H1 (cell line): ENCODE data around the gene TBCEL. TPM values are rescaled to one million over a fixed set of nuclear protein-coding genes. Genes with fewer than 3 reads are reported as not detected.
A peak's percentile ranks its signal among the peaks of the same experiment; 100 is the strongest.

Source experiments
- CTCF ChIA-PET: fragments of 300-600 bp; sonication (Branson Sonifier 250); formaldehyde crosslinking; loops from one replicate; lab custom pipeline; 2021; ENCODE audit not compliant: partially characterized antibody; lab: Charles Lee
- POLR2A ChIA-PET: fragments of 300-600 bp; sonication (Branson Sonifier 250); formaldehyde crosslinking; loops from one replicate; lab custom pipeline; 2021; ENCODE audit warnings: inconsistent platforms; ENCODE audit not compliant: partially characterized antibody; lab: Charles Lee
- DNase-seq, 2 experiments: peaks; one replicate each; pipeline versions ENCODE4 v3.0.0 to v3.0.0-alpha.2; 2010 to 2022; ENCODE audit warnings: low spot score in 2 of 2, low read depth in 1 of 2, mixed read lengths in 1 of 2
- FAIRE-seq: peaks from 2 replicates; lab custom pipeline; 2011; peaks lifted over from hg19 to GRCh38; lab: Jason Lieb, UNC
- H2AFZ ChIP-seq: 2 replicates; pipeline ENCODE4 v1.8.1; 2012; ENCODE audit warnings: low read length, inconsistent platforms
- H2AK5ac ChIP-seq: 2 replicates; pipeline ENCODE4 v1.6.1; 2013; ENCODE audit warnings: low read depth, low read length
- H2BK120ac ChIP-seq: replicated peaks from 2 replicates; pipeline ENCODE3; 2013; ENCODE audit warnings: low read depth, low read length, inconsistent platforms
- H2BK12ac ChIP-seq: 2 replicates; pipeline ENCODE4 v1.6.1; 2013; ENCODE audit warnings: low read depth, low read length
- H2BK15ac ChIP-seq: 2 replicates; pipeline ENCODE4 v1.6.1; 2013; ENCODE audit warnings: low read length
- H2BK20ac ChIP-seq: 2 replicates; pipeline ENCODE4 v1.6.1; 2013; ENCODE audit warnings: low read length
- H2BK5ac ChIP-seq: 2 replicates; pipeline ENCODE4 v1.6.1; 2013; ENCODE audit warnings: low read depth, low read length
- H3K14ac ChIP-seq: 2 replicates; pipeline ENCODE4 v1.6.1; 2013; ENCODE audit warnings: inconsistent platforms; ENCODE audit not compliant: insufficient read length
- H3K18ac ChIP-seq: 2 replicates; pipeline ENCODE4 v1.6.1; 2013; ENCODE audit warnings: low read length; ENCODE audit errors: extremely low read depth
- H3K23ac ChIP-seq: 2 replicates; pipeline ENCODE4 v1.6.1; 2013; ENCODE audit warnings: inconsistent platforms; ENCODE audit not compliant: insufficient read length
- H3K23me2 ChIP-seq: 2 replicates; pipeline ENCODE4 v1.6.1; 2013; ENCODE audit warnings: low read depth, low read length
- H3K27ac ChIP-seq: 2 replicates; pipeline ENCODE4 v1.6.1; 2011; ENCODE audit warnings: low read depth, low read length, inconsistent platforms
- H3K27me3 ChIP-seq, 4 experiments: replicated peaks in 1 of 4; 1 replicate in 1 of 4; 2 replicates in 3 of 4; pipeline versions ENCODE4 v1.6.1 to v1.8.1; 2011 to 2013; ENCODE audit warnings: low read length in 3 of 4, mild to moderate bottlenecking in 3 of 4, inconsistent platforms in 2 of 4, mixed read lengths in 2 of 4, moderate library complexity in 1 of 4; ENCODE audit not compliant: control insufficient read depth in 3 of 4, insufficient read depth in 3 of 4; ENCODE audit errors: extremely low read depth in 1 of 4
- H3K36me3 ChIP-seq, 4 experiments: 2 replicates each; pipeline versions ENCODE4 v1.6.1 to v1.8.1; 2011 to 2013; ENCODE audit warnings: mild to moderate bottlenecking in 4 of 4, low read length in 3 of 4, moderate library complexity in 2 of 4, control low read depth in 1 of 4, inconsistent platforms in 1 of 4; ENCODE audit not compliant: insufficient read depth in 4 of 4, control insufficient read depth in 2 of 4
- H3K4ac ChIP-seq: replicated peaks from 2 replicates; pipeline ENCODE3; 2013; ENCODE audit warnings: low read length, low read depth, mixed read lengths, inconsistent platforms; ENCODE audit not compliant: insufficient read length
- H3K4me1 ChIP-seq, 4 experiments: replicated peaks in 1 of 4; 1 replicate in 1 of 4; 2 replicates in 3 of 4; pipeline versions ENCODE4 v1.6.1 to v1.8.1; 2011 to 2013; ENCODE audit warnings: low read length in 3 of 4, inconsistent platforms in 2 of 4, mixed read lengths in 1 of 4; ENCODE audit not compliant: insufficient read depth in 4 of 4, control insufficient read depth in 3 of 4
- H3K4me2 ChIP-seq, 2 experiments: 2 replicates each; pipeline versions ENCODE4 v1.6.1 to v1.8.1; 2011 to 2013; ENCODE audit warnings: low read depth in 2 of 2, low read length in 2 of 2, control low read depth in 1 of 2, inconsistent platforms in 1 of 2, mild to moderate bottlenecking in 1 of 2; ENCODE audit not compliant: insufficient read depth in 1 of 2
- H3K4me3 ChIP-seq, 4 experiments: fragments of 200-600, 300-600 bp in 1 of 4; sonication (generic), shearing (Covaris generic), sonication (Bioruptor Twin) in 1 of 4; 2 replicates each; pipeline versions ENCODE4 v1.5.1 to v1.8.1; 2011 to 2016; ENCODE audit warnings: low read length in 4 of 4, low read depth in 3 of 4, control low read depth in 2 of 4, inconsistent platforms in 2 of 4, mild to moderate bottlenecking in 2 of 4, mixed read lengths in 1 of 4, moderate library complexity in 1 of 4; ENCODE audit not compliant: insufficient read depth in 2 of 4; ENCODE audit errors: extremely low read depth in 1 of 4
- H3K56ac ChIP-seq: replicated peaks from 2 replicates; pipeline ENCODE3; 2013; ENCODE audit warnings: low read depth, mild to moderate bottlenecking, mixed read lengths, low read length, inconsistent platforms; ENCODE audit not compliant: insufficient read length
- H3K79me1 ChIP-seq: 2 replicates; pipeline ENCODE4 v1.6.1; 2013; ENCODE audit warnings: low read depth, low read length, control low read depth
- H3K79me2 ChIP-seq, 2 experiments: 2 replicates each; pipeline versions ENCODE4 v1.6.1 to v1.8.1; 2012 to 2013; ENCODE audit warnings: low read length in 2 of 2, mild to moderate bottlenecking in 2 of 2, inconsistent platforms in 1 of 2; ENCODE audit not compliant: insufficient read depth in 2 of 2, control insufficient read depth in 1 of 2
- H3K9ac ChIP-seq, 4 experiments: replicated peaks in 1 of 4; 1 replicate in 1 of 4; 2 replicates in 3 of 4; pipeline versions ENCODE4 v1.6.1 to v1.8.1; 2011 to 2013; ENCODE audit warnings: low read depth in 3 of 4, low read length in 3 of 4, control low read depth in 2 of 4, mild to moderate bottlenecking in 2 of 4, moderate library complexity in 2 of 4, inconsistent platforms in 1 of 4; ENCODE audit errors: extremely low read depth in 1 of 4
- H3K9me3 ChIP-seq, 2 experiments: 2 replicates each; pipeline versions ENCODE4 v1.6.1 to v1.8.1; 2012 to 2013; ENCODE audit warnings: mild to moderate bottlenecking in 2 of 2, moderate library complexity in 2 of 2, control low read depth in 1 of 2, inconsistent platforms in 1 of 2, low read depth in 1 of 2, low read length in 1 of 2, mixed read lengths in 1 of 2; ENCODE audit not compliant: insufficient read depth in 2 of 2
- H4K20me1 ChIP-seq, 2 experiments: replicated peaks in 1 of 2; 2 replicates each; pipeline versions ENCODE3 to v1.8.1; 2011 to 2013; ENCODE audit warnings: inconsistent platforms in 2 of 2, low read length in 2 of 2, mild to moderate bottlenecking in 1 of 2; ENCODE audit not compliant: insufficient read depth in 2 of 2, control insufficient read depth in 1 of 2
- H4K5ac ChIP-seq: 2 replicates; pipeline ENCODE4 v1.6.1; 2013; ENCODE audit warnings: low read length, low read depth, mixed read lengths, inconsistent platforms; ENCODE audit not compliant: insufficient read length
- H4K8ac ChIP-seq: 2 replicates; pipeline ENCODE4 v1.8.0; 2013; ENCODE audit warnings: mild to moderate bottlenecking, moderate library complexity, low read length, inconsistent platforms; ENCODE audit not compliant: insufficient read depth; ENCODE audit errors: extremely low read depth
- H4K91ac ChIP-seq: replicated peaks from 2 replicates; pipeline ENCODE3; 2013; ENCODE audit warnings: low read length, mixed read lengths, inconsistent platforms; ENCODE audit not compliant: insufficient read length
- CTCF ChIP-seq, 3 experiments: IDR thresholded peaks; 1 replicate in 2 of 3; 2 replicates in 1 of 3; pipeline versions ENCODE4 v1.5.1 to v1.6.1; 2011; ENCODE audit warnings: low read length in 3 of 3, mild to moderate bottlenecking in 3 of 3, inconsistent platforms in 2 of 3, low read depth in 1 of 3, moderate library complexity in 1 of 3; ENCODE audit not compliant: insufficient read depth in 1 of 3; ENCODE audit errors: control extremely low read depth in 1 of 3
- RAD21 ChIP-seq, 2 experiments: IDR thresholded peaks in 1 of 2; conservative IDR thresholded peaks in 1 of 2; 2 replicates each; pipeline ENCODE4 v1.6.1; 2011; ENCODE audit warnings: low read depth in 2 of 2, low read length in 2 of 2, improper control_type of control experiment in 1 of 2, inconsistent platforms in 1 of 2, mild to moderate bottlenecking in 1 of 2, moderate library complexity in 1 of 2
- SAP30 ChIP-seq: fragments of 300-600 bp; sonication (generic); IDR thresholded peaks from 2 replicates; pipeline ENCODE4 v1.7.1; 2012; ENCODE audit warnings: low read length, moderate library complexity, mild to moderate bottlenecking, inconsistent platforms; ENCODE audit not compliant: insufficient read depth, insufficient replicate concordance
- WGBS, 2 experiments: shearing (Covaris generic) in 1 of 2; methylation state at CpG; one replicate each; pipeline versions ENCODE4 v1.1.6 to v1.1.7; 2013 to 2015; ENCODE audit warnings: low lambda C conversion rate in 2 of 2, mixed read lengths in 2 of 2, inconsistent platforms in 1 of 2, low coverage in 1 of 2, missing lambda C conversion rate in 1 of 2; ENCODE audit not compliant: insufficient replicate concordance in 2 of 2, insufficient coverage in 1 of 2, insufficient read length in 1 of 2; ENCODE audit errors: extremely low coverage in 1 of 2, missing lambda C conversion rate in 1 of 2; 5-methylcytosine and 5-hydroxymethylcytosine counted together
- polyA plus RNA-seq, 7 experiments: library from polyadenylated mRNA; depleted of rRNA in 3 of 7; stranded (reverse) in 5 of 7; unstranded in 2 of 7; fragments of >200 nt in 5 of 7; fragments of 200-250 nt in 2 of 7; gene quantifications; 1 replicate in 5 of 7; 2 replicates in 1 of 7; 4 replicates in 1 of 7; pipeline versions ENCODE4 v1.2.1 to v1.2.3, GENCODE V29; 2011 to 2013; ENCODE audit warnings: missing spikeins in 2 of 7, mixed read lengths in 2 of 7
- total RNA-seq: library from RNA; stranded (reverse); fragmentation: NEBNext Ultra II Directional; extraction: Animal tissue kit (Norgen Biotek cat#: 25700); gene quantifications from 2 replicates; pipeline ENCODE4 v1.2.1, GENCODE V29; 2021

Gene TBCEL
- total and polyA plus RNA-seq, 2 of the 8 experiments (the other 6 are each of a cell fraction or from before 2014, with no cell fraction given): 3.9 to 16.0 TPM

- no peak overlapping the region for H2BK20ac ChIP-seq
- H3K36me3 ChIP-seq: peaks cover 0 to 14% (median 3%) of the 10 kb centered on the region in 4 experiments; a peak in 4 of 8 replicates
- H2BK12ac ChIP-seq: no peak overlapping the region
- no peak overlapping the region for H3K14ac ChIP-seq
- H3K23ac ChIP-seq: no peak overlapping the region
- H2AK5ac ChIP-seq: no peak overlapping the region
- peak; percentile 32 for FAIRE-seq
- CTCF ChIA-PET: interaction anchor here (0.8 to 4.7 kb wide), 22 partner anchors 11 to 534 kb away, joined by 3 to 30 read pairs (median 4); no protein-coding TSS in a partner anchor
- no peak overlapping the region for H3K4me3 ChIP-seq
- no peak overlapping the region for H4K5ac ChIP-seq
- no peak overlapping the region for H2BK120ac ChIP-seq
- H3K4ac ChIP-seq: no peak overlapping the region
- no peak overlapping the region for H3K27ac ChIP-seq
- no peak overlapping the region for H3K9ac ChIP-seq
- H3K79me2 ChIP-seq: no peaks in the 10 kb centered on the region
- H4K91ac ChIP-seq: no peak overlapping the region
- no peak for DNase-seq
- H2BK15ac ChIP-seq: no peak overlapping the region
- 66% methylated on average over 2 of the region's 2 CpGs; no CpG with 5 or more reads in 1 of the 2 experiments for WGBS, 2 experiments
- no peaks in the 10 kb centered on the region for H3K9me3 ChIP-seq
- H3K79me1 ChIP-seq: no peaks in the 10 kb centered on the region
- TF ChIP-seq SAP30 (no peak), CTCF (IDR thresholded peaks at IDR 0.05; ENCODE audit: control extremely low read depth in 1 of 3, insufficient read depth in 1 of 3, low read depth in 1 of 3, low read length in 3 of 3) (peak in 2 of 3 experiments; percentile 37 to 40; a peak in 2 of 4 replicates), RAD21 (IDR thresholded peaks at IDR 0.05 in 1 of 2, conservative IDR thresholded peaks at IDR 0.05 in 1 of 2; ENCODE audit: low read depth in 2 of 2, low read length in 2 of 2) (peak; percentile 47)
- no peak overlapping the region for H3K4me2 ChIP-seq
- H3K27me3 ChIP-seq: no peaks in the 10 kb centered on the region
- H3K18ac ChIP-seq: no peak overlapping the region
- POLR2A ChIA-PET: no interaction called here
- no peaks in the 10 kb centered on the region for H4K20me1 ChIP-seq
- no peak overlapping the region for H2AFZ ChIP-seq
- H3K23me2 ChIP-seq: no peaks in the 10 kb centered on the region
- H2BK5ac ChIP-seq: no peak overlapping the region
- no peak overlapping the region for H4K8ac ChIP-seq
- H3K56ac ChIP-seq: no peak overlapping the region
- H3K4me1 ChIP-seq: no peaks in the 10 kb centered on the region
Measured at GRCh38 chr11:121063728-121064127, 39.8 kb downstream of the TBCEL start.
